Measurements from ENCODE around the gene LRRC8D.

DNA sequence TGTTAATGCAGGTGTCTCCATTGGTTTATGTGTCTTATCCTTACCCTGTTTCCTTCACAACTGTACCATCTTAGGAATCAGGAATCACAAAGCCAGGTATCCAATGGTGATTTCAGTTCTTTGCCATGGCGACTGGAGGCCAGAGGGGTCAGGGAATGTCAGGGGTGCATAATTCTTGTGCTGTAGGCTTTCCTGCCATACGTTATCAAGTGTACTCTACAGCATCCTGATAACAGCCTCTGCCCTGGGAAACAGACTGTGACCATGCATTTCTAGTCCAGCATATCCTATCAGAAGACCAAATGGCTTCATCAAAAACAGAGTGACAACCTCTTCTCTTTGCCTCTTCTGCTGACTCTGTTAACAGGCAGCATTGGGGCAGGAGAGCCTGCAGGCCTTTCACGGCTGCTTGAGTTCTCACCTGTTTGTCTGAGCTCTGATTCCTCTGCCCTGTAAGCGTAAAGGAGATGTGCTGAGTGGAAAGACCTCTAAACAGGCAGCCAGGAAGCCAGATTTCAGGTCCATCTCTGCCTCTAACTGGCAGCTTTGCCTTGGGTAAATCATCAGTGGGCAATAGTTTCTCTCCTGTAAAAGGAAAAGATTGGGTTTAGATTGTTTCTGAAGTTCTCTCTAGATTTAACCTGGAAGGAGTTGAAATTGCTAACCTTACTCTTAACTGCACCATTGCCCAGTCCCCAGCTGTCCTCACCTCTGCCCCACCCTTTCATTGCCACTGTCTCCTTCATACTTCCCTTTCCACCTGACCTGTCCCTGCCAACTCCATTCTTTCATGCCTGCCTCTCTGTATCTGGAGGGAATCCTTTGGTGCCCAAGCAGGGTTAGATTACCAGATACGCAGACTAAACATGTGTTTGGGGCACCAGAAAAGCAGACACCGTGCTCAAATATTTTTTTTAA, 80.2 kb downstream of the LRRC8D start:
- TF ChIP-seq, protein P1, sequence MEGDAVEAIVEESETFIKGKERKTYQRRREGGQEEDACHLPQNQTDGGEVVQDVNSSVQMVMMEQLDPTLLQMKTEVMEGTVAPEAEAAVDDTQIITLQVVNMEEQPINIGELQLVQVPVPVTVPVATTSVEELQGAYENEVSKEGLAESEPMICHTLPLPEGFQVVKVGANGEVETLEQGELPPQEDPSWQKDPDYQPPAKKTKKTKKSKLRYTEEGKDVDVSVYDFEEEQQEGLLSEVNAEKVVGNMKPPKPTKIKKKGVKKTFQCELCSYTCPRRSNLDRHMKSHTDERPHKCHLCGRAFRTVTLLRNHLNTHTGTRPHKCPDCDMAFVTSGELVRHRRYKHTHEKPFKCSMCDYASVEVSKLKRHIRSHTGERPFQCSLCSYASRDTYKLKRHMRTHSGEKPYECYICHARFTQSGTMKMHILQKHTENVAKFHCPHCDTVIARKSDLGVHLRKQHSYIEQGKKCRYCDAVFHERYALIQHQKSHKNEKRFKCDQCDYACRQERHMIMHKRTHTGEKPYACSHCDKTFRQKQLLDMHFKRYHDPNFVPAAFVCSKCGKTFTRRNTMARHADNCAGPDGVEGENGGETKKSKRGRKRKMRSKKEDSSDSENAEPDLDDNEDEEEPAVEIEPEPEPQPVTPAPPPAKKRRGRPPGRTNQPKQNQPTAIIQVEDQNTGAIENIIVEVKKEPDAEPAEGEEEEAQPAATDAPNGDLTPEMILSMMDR (IDR thresholded peaks at IDR 0.05) = no peak
- no peak for TF ChIP-seq POLR2A (IDR thresholded peaks at IDR 0.05)
- no peak for TF ChIP-seq POLR2AphosphoS5 (IDR thresholded peaks at IDR 0.05)

All from breast epithelium (tissue), 3 donors.